Thyroid gland (tissue), 4 donors: ENCODE measurements around the gene ZNF213.

ENCODE experiments used
- CTCF ChIP-seq, 6 experiments: fragments of 200-600 bp in 3 of 6; fragments of 450-650 bp in 3 of 6; sonication (generic) in 3 of 6; IDR thresholded peaks; one replicate each; pipeline ENCODE4 v1.5.1; 2016 to 2019; ENCODE audit warnings: antibody characterized with exemption in 6 of 6, mild to moderate bottlenecking in 2 of 6, inconsistent platforms in 1 of 6, moderate library complexity in 1 of 6
- POLR2A ChIP-seq, 2 donors: fragments of 450-650 bp; IDR thresholded peaks; one replicate each; pipeline ENCODE4 v1.6.1; 2017; ENCODE audit warnings: antibody characterized with exemption in 2 of 2, mild to moderate bottlenecking in 2 of 2, moderate library complexity in 1 of 2

- TF ChIP-seq CTCF (IDR thresholded peaks at IDR 0.05) = no peak
- TF ChIP-seq POLR2A (IDR thresholded peaks at IDR 0.05) = no peak
These were observed 15.0 kb upstream of the ZNF213 start for GRCh38 chr16:3119701-3120408.
